ENCODE data around the gene REL. TPM values are rescaled to one million over a fixed set of nuclear protein-coding genes. Genes with fewer than 3 reads are reported as not detected.

Gene REL
- polyA plus RNA-seq, 1 of the 3 experiments (the other 2 are of a cell fraction): 0.59 TPM

DNA sequence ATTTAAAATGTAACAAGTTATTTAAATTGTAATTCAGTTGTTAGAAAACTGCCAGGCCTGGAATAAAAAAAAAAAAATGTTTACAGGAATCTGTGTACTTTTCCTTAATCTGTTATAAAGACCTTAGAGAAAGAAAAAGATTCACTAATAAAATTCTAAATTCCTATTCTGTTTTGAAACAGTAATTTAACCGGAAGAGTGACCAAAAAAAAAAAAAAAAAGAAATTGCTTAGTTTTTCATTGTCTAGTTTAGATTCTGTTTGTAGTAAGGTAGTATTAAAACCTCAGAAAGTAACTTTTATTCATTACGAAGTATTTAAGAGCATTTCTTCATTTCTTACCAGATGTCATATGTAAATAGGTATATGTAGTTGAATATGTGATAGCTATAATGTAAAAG lies 2.5 kb downstream of the REL start:
- TF ChIP-seq FOXM1 (IDR thresholded peaks at IDR 0.05; ENCODE audit: low read depth): no peak
- no peak for TF ChIP-seq RXRA (IDR thresholded peaks at IDR 0.05; ENCODE audit: borderline replicate concordance, low read depth)
- TF ChIP-seq GABPA (IDR thresholded peaks at IDR 0.05; ENCODE audit: low read depth): no peak
- no peak for TF ChIP-seq GATA2 (CRISPR knock-in tag; IDR thresholded peaks at IDR 0.05)
- no peak for TF ChIP-seq FOSL2 (IDR thresholded peaks at IDR 0.05; ENCODE audit: borderline replicate concordance, low read depth)
- TF ChIP-seq SIN3A (IDR thresholded peaks at IDR 0.05; ENCODE audit: borderline replicate concordance, low read depth, low read length): no peak
- TF ChIP-seq, protein P1, sequence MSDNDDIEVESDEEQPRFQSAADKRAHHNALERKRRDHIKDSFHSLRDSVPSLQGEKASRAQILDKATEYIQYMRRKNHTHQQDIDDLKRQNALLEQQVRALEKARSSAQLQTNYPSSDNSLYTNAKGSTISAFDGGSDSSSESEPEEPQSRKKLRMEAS (IDR thresholded peaks at IDR 0.05; ENCODE audit: low read depth): no peak
- TF ChIP-seq TEAD4 (IDR thresholded peaks at IDR 0.05; ENCODE audit: borderline replicate concordance, insufficient read depth): no peak
- TF ChIP-seq, protein P2, sequence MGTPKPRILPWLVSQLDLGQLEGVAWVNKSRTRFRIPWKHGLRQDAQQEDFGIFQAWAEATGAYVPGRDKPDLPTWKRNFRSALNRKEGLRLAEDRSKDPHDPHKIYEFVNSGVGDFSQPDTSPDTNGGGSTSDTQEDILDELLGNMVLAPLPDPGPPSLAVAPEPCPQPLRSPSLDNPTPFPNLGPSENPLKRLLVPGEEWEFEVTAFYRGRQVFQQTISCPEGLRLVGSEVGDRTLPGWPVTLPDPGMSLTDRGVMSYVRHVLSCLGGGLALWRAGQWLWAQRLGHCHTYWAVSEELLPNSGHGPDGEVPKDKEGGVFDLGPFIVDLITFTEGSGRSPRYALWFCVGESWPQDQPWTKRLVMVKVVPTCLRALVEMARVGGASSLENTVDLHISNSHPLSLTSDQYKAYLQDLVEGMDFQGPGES (IDR thresholded peaks at IDR 0.05; ENCODE audit: low read depth, low read length): no peak
- no peak for TF ChIP-seq ELF1 (IDR thresholded peaks at IDR 0.05)
- TF ChIP-seq CHD2 (IDR thresholded peaks at IDR 0.05; ENCODE audit: low read length, partially characterized antibody): no peak
- TF ChIP-seq, protein P3, sequence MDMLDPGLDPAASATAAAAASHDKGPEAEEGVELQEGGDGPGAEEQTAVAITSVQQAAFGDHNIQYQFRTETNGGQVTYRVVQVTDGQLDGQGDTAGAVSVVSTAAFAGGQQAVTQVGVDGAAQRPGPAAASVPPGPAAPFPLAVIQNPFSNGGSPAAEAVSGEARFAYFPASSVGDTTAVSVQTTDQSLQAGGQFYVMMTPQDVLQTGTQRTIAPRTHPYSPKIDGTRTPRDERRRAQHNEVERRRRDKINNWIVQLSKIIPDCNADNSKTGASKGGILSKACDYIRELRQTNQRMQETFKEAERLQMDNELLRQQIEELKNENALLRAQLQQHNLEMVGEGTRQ (IDR thresholded peaks at IDR 0.05; ENCODE audit: borderline replicate concordance, low read depth, low read length): no peak
- TF ChIP-seq RCOR1 (IDR thresholded peaks at IDR 0.05; ENCODE audit: low read length): no peak
- POLR2A ChIA-PET: no interaction called here
- Histone ChIP-seq H3K27ac (ENCODE audit: low read depth in 2 of 2, low read length in 1 of 2) (peak overlapping the region in 1 of 2 experiments; percentile 91; a peak in 1 of 4 replicates), H3K9me2 (no peaks in the 10 kb centered on the region), H3K36me3 (replicated peaks in 1 of 2; ENCODE audit: control insufficient read depth in 1 of 2, insufficient read depth in 2 of 2, low read length in 1 of 2) (no peaks in the 10 kb centered on the region), H3K79me2 (ENCODE audit: insufficient read depth) (peaks cover 46% of the 10 kb centered on the region), H3K9ac (peak overlapping the region; percentile 93; the same call in 1 of the 2 replicates), H3K4me1 (ENCODE audit: control insufficient read depth in 1 of 2, insufficient read depth in 2 of 2, low read depth in 1 of 2, low read length in 1 of 2) (peaks cover 4 to 19% of the 10 kb centered on the region in 2 experiments; a peak in 3 of 4 replicates), H3K4me3 (ENCODE audit: low read depth in 2 of 2, low read length in 1 of 2) (peak overlapping the region in 1 of 2 experiments; percentile 89; a peak in 2 of 4 replicates), H3K4me2 (peak overlapping the region; percentile 80), H3F3A (replicated peaks; ENCODE audit: insufficient read depth) (peaks cover 8% of the 10 kb centered on the region), H4K20me1 (ENCODE audit: insufficient read depth) (0 out of 2 replicates have a peak, but pooled peaks cover 4% of the 10 kb centered on the region), H3K27me3 (ENCODE audit: insufficient read depth) (no peaks in the 10 kb centered on the region), H2AFZ (ENCODE audit: low read depth) (no peak overlapping the region), H3K9me3 (no peaks in the 10 kb centered on the region)
- 52% methylated on average over 2 of the region's 2 CpGs for WGBS (ENCODE audit: low lambda C conversion rate)
- DNase-seq: no peak
- CTCF ChIA-PET: no interaction called here

DNA sequence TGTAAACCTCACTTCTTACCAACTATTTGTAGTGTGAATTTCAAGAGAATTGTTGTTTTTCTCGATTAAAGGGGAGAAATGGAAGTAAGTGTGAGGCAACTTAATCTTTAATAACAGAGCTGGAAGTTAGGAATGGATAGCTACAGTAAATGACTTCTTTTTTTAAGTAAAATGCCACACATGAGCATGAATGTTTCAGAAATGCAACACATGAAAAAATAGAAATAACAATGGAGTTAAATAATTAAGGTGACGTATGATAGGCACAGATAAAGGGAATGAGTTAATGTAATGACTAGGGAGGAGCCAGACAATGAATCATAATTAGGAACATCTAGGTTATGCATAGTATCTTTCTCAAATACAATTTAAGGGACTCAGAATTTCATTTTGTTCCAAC lies 3.4 kb downstream of the REL start:
- TF ChIP-seq GABPA (IDR thresholded peaks at IDR 0.05; ENCODE audit: low read depth) (no peak), RFX5 (IDR thresholded peaks at IDR 0.05; ENCODE audit: low read length) (no peak), YY1 (IDR thresholded peaks at IDR 0.05; ENCODE audit: low read depth) (no peak), POLR2AphosphoS5 (IDR thresholded peaks at IDR 0.05; ENCODE audit: low read depth, low read length) (no peak), TEAD4 (IDR thresholded peaks at IDR 0.05; ENCODE audit: borderline replicate concordance, insufficient read depth) (no peak), TAF1 (IDR thresholded peaks at IDR 0.05; ENCODE audit: borderline replicate concordance, low read depth, low read length) (no peak)
- Histone ChIP-seq H3K79me2 (ENCODE audit: insufficient read depth) (peaks cover 48% of the 10 kb centered on the region), H2AFZ (ENCODE audit: low read depth) (peak overlapping the region; percentile 54), H3K9me3 (no peaks in the 10 kb centered on the region), H3K36me3 (replicated peaks in 1 of 2; ENCODE audit: control insufficient read depth in 1 of 2, insufficient read depth in 2 of 2, low read length in 1 of 2) (no peaks in the 10 kb centered on the region), H3K27ac (ENCODE audit: low read depth in 2 of 2, low read length in 1 of 2) (peak overlapping the region in 1 of 2 experiments; percentile 12; a peak in 1 of 4 replicates), H3K9me2 (no peaks in the 10 kb centered on the region), H4K20me1 (ENCODE audit: insufficient read depth) (0 out of 2 replicates have a peak, but pooled peaks cover 4% of the 10 kb centered on the region), H3K27me3 (ENCODE audit: insufficient read depth) (no peaks in the 10 kb centered on the region), H3K4me2 (peak overlapping the region; percentile 80), H3K4me1 (ENCODE audit: control insufficient read depth in 1 of 2, insufficient read depth in 2 of 2, low read depth in 1 of 2, low read length in 1 of 2) (peaks cover 4 to 19% of the 10 kb centered on the region in 2 experiments; a peak in 3 of 4 replicates), H3F3A (replicated peaks; ENCODE audit: insufficient read depth) (peaks cover 8% of the 10 kb centered on the region), H3K9ac (no peak overlapping the region; the same call in 1 of the 2 replicates), H3K4me3 (ENCODE audit: low read depth in 2 of 2, low read length in 1 of 2) (no peak overlapping the region)
- 46% methylated on average over 2 of the region's 2 CpGs for WGBS (ENCODE audit: low lambda C conversion rate)
- CTCF ChIA-PET: no interaction called here
- no peak for DNase-seq
- POLR2A ChIA-PET: no interaction called here

Data from SK-N-SH (cell line).